Neural progenitor cell (in vitro differentiated cells): ENCODE results near the gene TSNAXIP1.

Experiments
- CTCF ChIP-seq: fragments of 200-600 bp; sonication (generic); IDR thresholded peaks from 2 replicates; pipeline ENCODE4 v1.5.1; 2017; ENCODE audit warnings: antibody characterized with exemption, mild to moderate bottlenecking
- EZH2 ChIP-seq: fragments of 200-600 bp; sonication (generic); IDR thresholded peaks from 2 replicates; pipeline ENCODE4 v1.6.1; 2017; ENCODE audit warnings: antibody characterized with exemption, mild to moderate bottlenecking, moderate library complexity
- EZH2phosphoT487 ChIP-seq: fragments of 200-600 bp; sonication (generic); IDR thresholded peaks from 2 replicates; pipeline ENCODE4 v1.6.1; 2017; ENCODE audit warnings: antibody characterized with exemption

GRCh38 chr16:67874372-67874771 is 67.7 kb downstream of the TSNAXIP1 start:
- no peak for TF ChIP-seq CTCF
- TF ChIP-seq EZH2: no peak
- no peak for TF ChIP-seq EZH2phosphoT487
